Measurements from ENCODE around the gene NEB.

DNA sequence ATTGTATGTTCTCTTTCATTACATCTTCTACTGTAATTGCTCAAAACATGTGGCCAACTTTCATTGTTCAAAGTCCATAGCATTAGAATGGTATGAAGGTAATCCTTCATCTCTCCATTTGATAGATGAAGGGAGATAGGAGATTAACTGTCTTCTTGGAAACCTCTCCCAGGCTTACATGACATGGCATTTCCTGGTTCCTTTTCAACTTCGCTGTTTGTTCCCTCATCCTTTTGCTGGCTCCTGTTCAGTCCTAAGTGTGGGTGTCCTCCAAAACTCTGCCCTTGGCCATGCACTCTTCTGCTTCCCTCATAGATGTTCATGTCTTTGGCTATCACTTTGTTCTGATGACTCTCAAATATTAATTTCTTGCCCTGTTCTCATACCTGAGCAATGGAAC lies 13.8 kb downstream of the NEB start:
- TF ChIP-seq, protein P1, sequence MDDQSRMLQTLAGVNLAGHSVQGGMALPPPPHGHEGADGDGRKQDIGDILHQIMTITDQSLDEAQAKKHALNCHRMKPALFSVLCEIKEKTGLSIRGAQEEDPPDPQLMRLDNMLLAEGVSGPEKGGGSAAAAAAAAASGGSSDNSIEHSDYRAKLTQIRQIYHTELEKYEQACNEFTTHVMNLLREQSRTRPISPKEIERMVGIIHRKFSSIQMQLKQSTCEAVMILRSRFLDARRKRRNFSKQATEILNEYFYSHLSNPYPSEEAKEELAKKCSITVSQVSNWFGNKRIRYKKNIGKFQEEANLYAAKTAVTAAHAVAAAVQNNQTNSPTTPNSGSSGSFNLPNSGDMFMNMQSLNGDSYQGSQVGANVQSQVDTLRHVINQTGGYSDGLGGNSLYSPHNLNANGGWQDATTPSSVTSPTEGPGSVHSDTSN (IDR thresholded peaks at IDR 0.05), result no peak
- TF ChIP-seq, protein P2, sequence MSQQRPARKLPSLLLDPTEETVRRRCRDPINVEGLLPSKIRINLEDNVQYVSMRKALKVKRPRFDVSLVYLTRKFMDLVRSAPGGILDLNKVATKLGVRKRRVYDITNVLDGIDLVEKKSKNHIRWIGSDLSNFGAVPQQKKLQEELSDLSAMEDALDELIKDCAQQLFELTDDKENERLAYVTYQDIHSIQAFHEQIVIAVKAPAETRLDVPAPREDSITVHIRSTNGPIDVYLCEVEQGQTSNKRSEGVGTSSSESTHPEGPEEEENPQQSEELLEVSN (IDR thresholded peaks at IDR 0.05; ENCODE audit: borderline replicate concordance, low read depth), result no peak
- TF ChIP-seq, protein P3, sequence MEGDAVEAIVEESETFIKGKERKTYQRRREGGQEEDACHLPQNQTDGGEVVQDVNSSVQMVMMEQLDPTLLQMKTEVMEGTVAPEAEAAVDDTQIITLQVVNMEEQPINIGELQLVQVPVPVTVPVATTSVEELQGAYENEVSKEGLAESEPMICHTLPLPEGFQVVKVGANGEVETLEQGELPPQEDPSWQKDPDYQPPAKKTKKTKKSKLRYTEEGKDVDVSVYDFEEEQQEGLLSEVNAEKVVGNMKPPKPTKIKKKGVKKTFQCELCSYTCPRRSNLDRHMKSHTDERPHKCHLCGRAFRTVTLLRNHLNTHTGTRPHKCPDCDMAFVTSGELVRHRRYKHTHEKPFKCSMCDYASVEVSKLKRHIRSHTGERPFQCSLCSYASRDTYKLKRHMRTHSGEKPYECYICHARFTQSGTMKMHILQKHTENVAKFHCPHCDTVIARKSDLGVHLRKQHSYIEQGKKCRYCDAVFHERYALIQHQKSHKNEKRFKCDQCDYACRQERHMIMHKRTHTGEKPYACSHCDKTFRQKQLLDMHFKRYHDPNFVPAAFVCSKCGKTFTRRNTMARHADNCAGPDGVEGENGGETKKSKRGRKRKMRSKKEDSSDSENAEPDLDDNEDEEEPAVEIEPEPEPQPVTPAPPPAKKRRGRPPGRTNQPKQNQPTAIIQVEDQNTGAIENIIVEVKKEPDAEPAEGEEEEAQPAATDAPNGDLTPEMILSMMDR (IDR thresholded peaks at IDR 0.05), result no peak
- TF ChIP-seq CEBPB (IDR thresholded peaks at IDR 0.05) (no peak), CBX8 (IDR thresholded peaks at IDR 0.05) (no peak), POLR2A (IDR thresholded peaks at IDR 0.05; ENCODE audit: low read length) (no peak), EP300 (IDR thresholded peaks at IDR 0.05) (no peak), HDAC2 (IDR thresholded peaks at IDR 0.05) (no peak), EHMT2 (IDR thresholded peaks at IDR 0.05; ENCODE audit: low read depth) (no peak), MAZ (IDR thresholded peaks at IDR 0.05; ENCODE audit: borderline replicate concordance, low read depth, low read length) (no peak)
- TF ChIP-seq, protein P4, sequence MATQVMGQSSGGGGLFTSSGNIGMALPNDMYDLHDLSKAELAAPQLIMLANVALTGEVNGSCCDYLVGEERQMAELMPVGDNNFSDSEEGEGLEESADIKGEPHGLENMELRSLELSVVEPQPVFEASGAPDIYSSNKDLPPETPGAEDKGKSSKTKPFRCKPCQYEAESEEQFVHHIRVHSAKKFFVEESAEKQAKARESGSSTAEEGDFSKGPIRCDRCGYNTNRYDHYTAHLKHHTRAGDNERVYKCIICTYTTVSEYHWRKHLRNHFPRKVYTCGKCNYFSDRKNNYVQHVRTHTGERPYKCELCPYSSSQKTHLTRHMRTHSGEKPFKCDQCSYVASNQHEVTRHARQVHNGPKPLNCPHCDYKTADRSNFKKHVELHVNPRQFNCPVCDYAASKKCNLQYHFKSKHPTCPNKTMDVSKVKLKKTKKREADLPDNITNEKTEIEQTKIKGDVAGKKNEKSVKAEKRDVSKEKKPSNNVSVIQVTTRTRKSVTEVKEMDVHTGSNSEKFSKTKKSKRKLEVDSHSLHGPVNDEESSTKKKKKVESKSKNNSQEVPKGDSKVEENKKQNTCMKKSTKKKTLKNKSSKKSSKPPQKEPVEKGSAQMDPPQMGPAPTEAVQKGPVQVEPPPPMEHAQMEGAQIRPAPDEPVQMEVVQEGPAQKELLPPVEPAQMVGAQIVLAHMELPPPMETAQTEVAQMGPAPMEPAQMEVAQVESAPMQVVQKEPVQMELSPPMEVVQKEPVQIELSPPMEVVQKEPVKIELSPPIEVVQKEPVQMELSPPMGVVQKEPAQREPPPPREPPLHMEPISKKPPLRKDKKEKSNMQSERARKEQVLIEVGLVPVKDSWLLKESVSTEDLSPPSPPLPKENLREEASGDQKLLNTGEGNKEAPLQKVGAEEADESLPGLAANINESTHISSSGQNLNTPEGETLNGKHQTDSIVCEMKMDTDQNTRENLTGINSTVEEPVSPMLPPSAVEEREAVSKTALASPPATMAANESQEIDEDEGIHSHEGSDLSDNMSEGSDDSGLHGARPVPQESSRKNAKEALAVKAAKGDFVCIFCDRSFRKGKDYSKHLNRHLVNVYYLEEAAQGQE (IDR thresholded peaks at IDR 0.05), result no peak
- TF ChIP-seq, protein P5, sequence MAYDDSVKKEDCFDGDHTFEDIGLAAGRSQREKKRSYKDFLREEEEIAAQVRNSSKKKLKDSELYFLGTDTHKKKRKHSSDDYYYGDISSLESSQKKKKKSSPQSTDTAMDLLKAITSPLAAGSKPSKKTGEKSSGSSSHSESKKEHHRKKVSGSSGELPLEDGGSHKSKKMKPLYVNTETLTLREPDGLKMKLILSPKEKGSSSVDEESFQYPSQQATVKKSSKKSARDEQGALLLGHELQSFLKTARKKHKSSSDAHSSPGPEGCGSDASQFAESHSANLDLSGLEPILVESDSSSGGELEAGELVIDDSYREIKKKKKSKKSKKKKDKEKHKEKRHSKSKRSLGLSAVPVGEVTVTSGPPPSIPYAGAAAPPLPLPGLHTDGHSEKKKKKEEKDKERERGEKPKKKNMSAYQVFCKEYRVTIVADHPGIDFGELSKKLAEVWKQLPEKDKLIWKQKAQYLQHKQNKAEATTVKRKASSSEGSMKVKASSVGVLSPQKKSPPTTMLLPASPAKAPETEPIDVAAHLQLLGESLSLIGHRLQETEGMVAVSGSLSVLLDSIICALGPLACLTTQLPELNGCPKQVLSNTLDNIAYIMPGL (CRISPR knock-in tag; IDR thresholded peaks at IDR 0.05; ENCODE audit: borderline replicate concordance), result no peak
- TF ChIP-seq, protein P6, sequence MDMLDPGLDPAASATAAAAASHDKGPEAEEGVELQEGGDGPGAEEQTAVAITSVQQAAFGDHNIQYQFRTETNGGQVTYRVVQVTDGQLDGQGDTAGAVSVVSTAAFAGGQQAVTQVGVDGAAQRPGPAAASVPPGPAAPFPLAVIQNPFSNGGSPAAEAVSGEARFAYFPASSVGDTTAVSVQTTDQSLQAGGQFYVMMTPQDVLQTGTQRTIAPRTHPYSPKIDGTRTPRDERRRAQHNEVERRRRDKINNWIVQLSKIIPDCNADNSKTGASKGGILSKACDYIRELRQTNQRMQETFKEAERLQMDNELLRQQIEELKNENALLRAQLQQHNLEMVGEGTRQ (IDR thresholded peaks at IDR 0.05), result no peak
